Measurements from ENCODE around the gene ZNF641.

ZNF641 gene

DNA sequence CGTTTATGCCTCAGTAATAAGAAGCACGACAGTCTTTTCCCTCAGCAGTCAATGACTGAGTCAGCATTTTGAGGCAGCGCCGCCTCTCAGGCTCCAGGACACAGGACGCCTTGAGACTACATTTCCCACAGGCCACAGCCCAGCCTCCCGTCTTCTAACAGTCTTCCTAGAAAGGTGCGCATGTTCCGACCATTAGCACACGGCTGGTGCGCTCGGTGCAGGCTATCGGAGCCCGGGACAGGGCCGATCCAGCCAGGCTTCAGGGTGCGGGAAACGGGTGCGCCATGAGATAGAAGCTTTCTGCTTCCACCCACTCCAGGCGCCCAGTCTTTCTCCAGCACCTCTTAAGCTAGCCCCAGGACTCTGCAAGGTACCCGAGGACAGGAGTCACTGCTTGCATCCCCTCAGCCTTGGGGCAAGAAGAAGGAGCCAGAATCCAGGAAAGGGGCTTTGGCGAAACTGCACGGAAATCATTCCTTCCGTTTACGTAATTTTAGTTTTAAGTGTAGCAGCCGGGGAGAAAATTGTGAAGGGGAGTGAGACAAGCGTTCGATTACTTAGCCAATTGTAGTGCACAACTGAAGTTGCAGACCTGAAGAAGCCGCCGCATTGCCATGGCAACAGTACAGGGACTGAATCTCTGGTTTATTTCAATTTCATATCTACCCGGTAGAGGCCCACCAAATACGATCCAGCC, 54.0 kb downstream of the ZNF641 start:
- POLR2A ChIA-PET (ENCODE audit: low non-redundant PET): interaction anchor here (0.7 kb wide), 1 partner anchor 139 kb away, joined by 3 read pairs; the partner anchor contains the start of gene ASB8
- CTCF ChIA-PET: interaction anchor here (0.6 to 1.0 kb wide), 2 partner anchors 29 to 321 kb away, joined by 3 to 5 read pairs; no protein-coding TSS in a partner anchor
- peak; percentile 44 for DNase-seq (ENCODE audit: low spot score)
- no peak overlapping the region for H3K27ac ChIP-seq
- no peak for TF ChIP-seq CTCF (conservative IDR thresholded peaks at IDR 0.05; ENCODE audit: low read depth)

DNA sequence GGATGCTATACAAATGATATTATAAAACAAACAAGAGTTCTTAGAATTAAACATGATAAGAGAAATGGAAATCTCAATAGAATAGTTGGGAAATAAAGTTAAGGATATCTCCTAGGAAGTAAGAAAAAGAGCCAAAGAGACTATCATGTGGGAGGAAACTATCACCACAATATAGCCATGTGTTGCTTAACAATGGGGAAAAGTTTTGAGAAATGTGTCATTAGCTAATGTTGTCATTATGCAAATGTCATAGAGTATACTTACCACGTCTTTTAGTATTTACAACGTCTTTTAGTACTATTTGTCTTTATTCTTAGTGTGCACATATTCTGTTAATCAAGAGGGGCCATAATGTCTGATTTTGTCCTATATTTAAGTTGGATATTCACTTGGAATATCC, 58.7 kb downstream of the ZNF641 start:
- CTCF ChIA-PET: interaction anchor here (0.6 kb wide), 1 partner anchor 599 kb away, joined by 5 read pairs; no protein-coding TSS in a partner anchor
- TF ChIP-seq CTCF (conservative IDR thresholded peaks at IDR 0.05; ENCODE audit: low read depth): no peak
- POLR2A ChIA-PET (ENCODE audit: low non-redundant PET): no interaction called here

GRCh38 chr12:48291511-48291910, 59.2 kb downstream of the ZNF641 start:
- no peak for TF ChIP-seq CTCF (conservative IDR thresholded peaks at IDR 0.05; ENCODE audit: low read depth)
- CTCF ChIA-PET: no interaction called here
- POLR2A ChIA-PET (ENCODE audit: low non-redundant PET): no interaction called here
- peak; percentile 14 for DNase-seq (ENCODE audit: low spot score)
- no peak overlapping the region for H3K27ac ChIP-seq

More for the DNA sequence above, 58.7 kb downstream of the ZNF641 start:
- no peak for DNase-seq (ENCODE audit: low spot score)
- no peak overlapping the region for H3K27ac ChIP-seq

GRCh38 chr12:48288387-48289268, 62.1 kb downstream of the ZNF641 start:
- H3K27ac ChIP-seq: no peak overlapping the region
- ChIA-PET POLR2A (ENCODE audit: low non-redundant PET) (no interaction called here), CTCF (interaction anchor here (0.6 to 1.1 kb wide), 3 partner anchors 30 to 509 kb away, joined by 3 to 9 read pairs (median 4); no protein-coding TSS in a partner anchor)
- DNase-seq (ENCODE audit: low spot score): no peak
- no peak for TF ChIP-seq CTCF (conservative IDR thresholded peaks at IDR 0.05; ENCODE audit: low read depth)

Measured in RWPE1 (cell line).